Uterus (tissue), 4 donors: ENCODE results near the gene NRM. TPM values are rescaled to one million over a fixed set of nuclear protein-coding genes. Genes with fewer than 3 reads are reported as not detected.
A peak's percentile ranks its signal among the peaks of the same experiment; 100 is the strongest.

Experiments used
- DNase-seq, 2 donors: peaks; one replicate each; pipeline ENCODE4 v3.0.0-alpha.2; 2019 to 2020
- H3K27ac ChIP-seq, 2 donors: fragments of 200-600 bp; sonication (generic); 1 replicate in 1 of 2; 2 replicates in 1 of 2; pipeline ENCODE4 v1.5.1; 2016 to 2018
- H3K27me3 ChIP-seq, 2 donors: fragments of 200-600 bp; sonication (generic); one replicate each; pipeline ENCODE4 v1.5.1; 2018 to 2019; ENCODE audit warnings: control low read depth in 1 of 2
- H3K36me3 ChIP-seq, 2 donors: fragments of 200-600 bp; sonication (generic); one replicate each; pipeline ENCODE4 v1.5.1; 2019; ENCODE audit warnings: control low read depth in 1 of 2
- H3K4me1 ChIP-seq, 2 donors: fragments of 200-600 bp; sonication (generic); one replicate each; pipeline ENCODE4 v1.5.1; 2018 to 2019; ENCODE audit warnings: control low read depth in 1 of 2
- H3K4me3 ChIP-seq, 2 donors: fragments of 200-600 bp; sonication (generic); 1 replicate in 1 of 2; 2 replicates in 1 of 2; pipeline ENCODE4 v1.5.1; 2018 to 2019; ENCODE audit warnings: mild to moderate bottlenecking in 1 of 2
- H3K9me3 ChIP-seq, 2 donors: fragments of 200-600 bp; sonication (generic); one replicate each; pipeline ENCODE4 v1.5.1; 2019; ENCODE audit warnings: control low read depth in 1 of 2
- POLR2A ChIP-seq, 2 donors: fragments of 450-650 bp; IDR thresholded peaks; one replicate each; pipeline ENCODE4 v1.6.1; 2016; ENCODE audit warnings: antibody characterized with exemption in 2 of 2, mild to moderate bottlenecking in 1 of 2, moderate library complexity in 1 of 2
- intact Hi-C: fragments of 100-400 bp; cut with DNase I; formaldehyde crosslinking; loops from one replicate; pipeline ENCODE4 v1.15.1; 2023; ENCODE audit warnings: low total_unique reads
- total RNA-seq, 4 donors: library from RNA; depleted of rRNA in 3 of 4; stranded (reverse); fragments of >200 nt in 3 of 4; gene quantifications; one replicate each; pipeline versions ENCODE4 v1.1.0 to v1.2.4, GENCODE V29; 2014 to 2023
- TF ChIP-seq, protein P1 (sequence below), 4 experiments: fragments of 200-600 bp in 2 of 4; fragments of 450-650 bp in 2 of 4; sonication (generic) in 2 of 4; IDR thresholded peaks; one replicate each; pipeline ENCODE4 v1.5.1; 2016 to 2019; ENCODE audit warnings: antibody characterized with exemption in 4 of 4, mild to moderate bottlenecking in 2 of 4, moderate library complexity in 1 of 4
- donor health status: DM: yes; HTN: yes; CAD: no.

NRM gene
- total RNA-seq, 4 donors from 2014 or later, result 0.59 to 29.3 (median 5.4) TPM

DNA sequence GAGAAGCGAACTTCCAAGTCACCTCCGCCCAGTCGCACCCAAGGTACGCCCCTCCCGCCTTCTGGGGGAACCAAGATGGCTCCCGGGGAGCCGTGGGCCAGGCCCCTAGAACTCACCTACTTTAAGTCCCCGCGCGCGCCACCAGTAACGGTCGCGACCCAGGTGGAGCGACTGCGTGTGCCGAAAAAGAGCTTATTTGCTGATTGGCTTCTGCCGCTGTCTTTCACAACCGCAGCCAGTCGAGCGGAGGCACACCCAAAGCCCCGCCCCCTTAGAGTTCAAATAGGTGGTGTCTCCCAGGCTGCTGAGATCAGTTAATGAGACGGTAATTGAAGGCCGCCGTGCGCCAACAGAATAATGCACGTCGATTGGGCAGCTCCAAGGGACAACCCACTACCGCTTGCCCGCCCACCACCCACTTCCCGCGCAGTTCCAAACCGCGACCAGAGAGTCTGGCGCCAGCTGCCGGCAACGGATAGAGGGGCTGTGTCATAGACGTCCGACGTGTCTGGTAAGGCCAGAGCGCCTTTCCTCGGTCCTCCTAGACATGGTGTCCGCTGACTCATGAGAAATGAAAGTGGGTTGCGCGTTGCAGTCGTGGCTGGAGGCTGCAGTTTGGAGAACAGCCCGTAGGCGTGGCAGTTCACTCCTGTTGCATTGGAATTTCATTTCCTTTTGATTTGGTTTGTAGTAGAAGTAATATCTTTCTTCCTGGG lies 26.5 kb upstream of the NRM start, which contains the start of gene MDC1:
Gene MDC1, minus strand, starts transcription at position 153 of the 716 bp plus-strand sequence. CDS start 2,106 bp downstream, outside the sequence.
- Histone ChIP-seq H3K9me3 (no peaks in the 10 kb centered on the region), H3K4me3 (peak within 1 kb of the TSS; percentile 62 to 65), H3K4me1 (no peaks in the 10 kb centered on the region), H3K27me3 (no peaks in the 10 kb centered on the region), H3K27ac (peak within 1 kb of the TSS; percentile 91 to 96), H3K36me3 (no peaks in the 10 kb centered on the region)
- peak; percentile 100 for DNase-seq
- intact Hi-C loops, result no loop called here
- TF ChIP-seq POLR2A (IDR thresholded peaks at IDR 0.05), result peak; percentile 83 to 88
- TF ChIP-seq, protein P1, sequence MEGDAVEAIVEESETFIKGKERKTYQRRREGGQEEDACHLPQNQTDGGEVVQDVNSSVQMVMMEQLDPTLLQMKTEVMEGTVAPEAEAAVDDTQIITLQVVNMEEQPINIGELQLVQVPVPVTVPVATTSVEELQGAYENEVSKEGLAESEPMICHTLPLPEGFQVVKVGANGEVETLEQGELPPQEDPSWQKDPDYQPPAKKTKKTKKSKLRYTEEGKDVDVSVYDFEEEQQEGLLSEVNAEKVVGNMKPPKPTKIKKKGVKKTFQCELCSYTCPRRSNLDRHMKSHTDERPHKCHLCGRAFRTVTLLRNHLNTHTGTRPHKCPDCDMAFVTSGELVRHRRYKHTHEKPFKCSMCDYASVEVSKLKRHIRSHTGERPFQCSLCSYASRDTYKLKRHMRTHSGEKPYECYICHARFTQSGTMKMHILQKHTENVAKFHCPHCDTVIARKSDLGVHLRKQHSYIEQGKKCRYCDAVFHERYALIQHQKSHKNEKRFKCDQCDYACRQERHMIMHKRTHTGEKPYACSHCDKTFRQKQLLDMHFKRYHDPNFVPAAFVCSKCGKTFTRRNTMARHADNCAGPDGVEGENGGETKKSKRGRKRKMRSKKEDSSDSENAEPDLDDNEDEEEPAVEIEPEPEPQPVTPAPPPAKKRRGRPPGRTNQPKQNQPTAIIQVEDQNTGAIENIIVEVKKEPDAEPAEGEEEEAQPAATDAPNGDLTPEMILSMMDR (IDR thresholded peaks at IDR 0.05), result peak; percentile 21 to 63 (median 38)

DNA sequence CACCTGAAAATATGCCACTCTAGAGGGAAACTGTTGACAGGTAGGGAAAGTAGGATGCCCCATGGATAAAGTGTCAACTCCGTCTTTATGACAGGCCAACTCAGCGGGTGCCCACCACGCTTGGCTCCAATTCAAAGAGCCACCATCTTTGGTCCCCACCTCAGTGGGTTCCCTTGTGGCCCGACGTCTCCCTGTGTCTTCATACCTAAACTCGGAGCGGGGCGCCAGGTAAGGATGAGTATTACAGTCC lies 26.0 kb upstream of the NRM start:
- Histone ChIP-seq H3K27me3 (no peaks in the 10 kb centered on the region), H3K4me3 (peak overlapping the region; percentile 62 to 65), H3K36me3 (no peaks in the 10 kb centered on the region), H3K27ac (peak overlapping the region; percentile 91 to 96), H3K4me1 (no peaks in the 10 kb centered on the region), H3K9me3 (no peaks in the 10 kb centered on the region)
- intact Hi-C loops, result no loop called here
- TF ChIP-seq, protein P1 (IDR thresholded peaks at IDR 0.05), result no peak
- no peak for TF ChIP-seq POLR2A (IDR thresholded peaks at IDR 0.05)
- no peak for DNase-seq

DNA sequence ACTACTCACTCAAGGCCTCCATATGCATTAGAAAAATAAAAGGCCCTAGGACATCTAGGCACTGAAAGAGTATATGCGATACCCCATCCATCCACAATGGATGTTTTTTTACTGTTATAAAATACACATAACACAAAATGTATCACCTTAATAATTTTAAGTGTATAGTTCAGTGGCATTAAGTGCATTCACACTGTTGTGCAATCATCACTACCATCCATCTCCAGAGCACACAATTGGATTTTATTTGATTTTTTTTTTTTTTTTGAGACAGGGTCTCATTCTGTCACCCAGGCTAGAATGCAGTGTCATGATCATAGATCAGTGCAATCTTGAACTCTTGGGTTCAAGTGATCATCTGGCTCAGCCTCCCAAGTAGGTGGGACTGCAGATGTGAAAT lies 23.5 kb upstream of the NRM start:
- Histone ChIP-seq H3K9me3 (no peaks in the 10 kb centered on the region), H3K36me3 (no peaks in the 10 kb centered on the region), H3K27ac (no peak overlapping the region), H3K4me1 (no peaks in the 10 kb centered on the region), H3K27me3 (no peaks in the 10 kb centered on the region), H3K4me3 (no peak overlapping the region)
- DNase-seq, result no peak
- intact Hi-C loops, result no loop called here
- TF ChIP-seq, protein P1 (IDR thresholded peaks at IDR 0.05), result no peak
- no peak for TF ChIP-seq POLR2A (IDR thresholded peaks at IDR 0.05)

DNA sequence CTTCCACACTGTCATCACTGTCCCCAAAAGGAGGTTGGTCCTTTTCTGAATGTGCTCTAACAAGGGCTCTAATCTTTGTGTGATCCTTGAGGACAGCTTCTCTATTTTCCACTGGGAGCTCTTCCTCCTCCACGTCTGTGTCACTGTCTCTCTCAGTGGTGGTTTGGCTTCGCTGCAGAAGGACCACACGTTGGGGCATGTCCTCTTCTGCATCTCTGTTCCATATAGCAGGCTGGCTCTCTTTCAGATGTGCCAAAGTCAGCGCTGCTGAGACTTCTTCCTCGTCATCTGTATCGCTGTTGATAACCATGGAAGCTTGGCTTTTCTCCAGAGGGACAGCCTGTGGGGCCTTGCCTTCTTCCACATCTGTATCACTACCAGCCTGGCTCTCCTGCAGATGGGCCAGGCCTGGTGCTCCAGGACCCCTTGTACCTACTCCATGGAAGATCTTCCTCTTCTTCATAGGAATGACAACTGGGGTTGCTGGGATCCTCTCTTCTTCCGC lies 21.7 kb upstream of the NRM start:
- no peaks in the 10 kb centered on the region for H3K4me1 ChIP-seq
- DNase-seq, result no peak
- no peaks in the 10 kb centered on the region for H3K36me3 ChIP-seq
- intact Hi-C loops, result no loop called here
- H3K4me3 ChIP-seq, result no peak overlapping the region
- H3K9me3 ChIP-seq, result no peaks in the 10 kb centered on the region
- no peak overlapping the region for H3K27ac ChIP-seq
- H3K27me3 ChIP-seq, result no peaks in the 10 kb centered on the region
- TF ChIP-seq POLR2A (IDR thresholded peaks at IDR 0.05), result no peak
- TF ChIP-seq, protein P1 (IDR thresholded peaks at IDR 0.05), result no peak

DNA sequence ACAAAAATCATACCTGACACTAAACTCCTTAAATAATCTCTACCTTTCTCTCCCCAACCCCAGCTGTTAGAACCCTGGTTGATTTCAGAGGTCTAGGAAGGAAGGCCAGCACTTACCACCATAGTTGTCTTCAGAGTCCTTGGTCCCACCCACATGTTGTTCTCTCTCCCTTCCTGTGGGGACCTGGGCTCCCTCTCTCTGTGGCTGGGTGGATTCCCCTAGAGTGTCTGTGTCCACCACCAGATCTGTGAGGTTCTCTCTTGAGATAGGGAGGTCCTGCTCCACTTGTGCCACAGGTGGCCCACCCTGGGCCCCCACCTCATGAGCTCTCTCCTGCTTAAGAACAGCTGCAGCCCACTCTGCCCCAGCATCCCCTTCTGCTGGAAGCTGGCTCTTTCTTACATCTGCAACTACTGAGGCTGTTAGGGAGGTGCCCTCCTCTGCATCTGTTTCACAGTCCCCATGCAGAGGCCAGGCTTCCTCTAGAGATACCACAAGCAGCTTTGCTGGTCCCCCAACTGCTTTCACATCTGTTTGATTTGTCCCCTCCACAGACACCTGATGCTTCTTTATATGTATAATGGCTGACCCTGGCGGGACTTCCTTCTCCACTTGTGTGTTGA lies 21.1 kb upstream of the NRM start:
- TF ChIP-seq, protein P1 (IDR thresholded peaks at IDR 0.05), result no peak
- TF ChIP-seq POLR2A (IDR thresholded peaks at IDR 0.05), result no peak

More for the DNA sequence above, 21.1 kb upstream of the NRM start:
- H3K27me3 ChIP-seq, result no peaks in the 10 kb centered on the region
- no peak for DNase-seq
- H3K9me3 ChIP-seq, result no peaks in the 10 kb centered on the region
- intact Hi-C loops, result no loop called here
- H3K36me3 ChIP-seq, result no peaks in the 10 kb centered on the region
- no peak overlapping the region for H3K4me3 ChIP-seq
- no peaks in the 10 kb centered on the region for H3K4me1 ChIP-seq
- no peak overlapping the region for H3K27ac ChIP-seq
